ENCODE results near the gene LRRC36. TPM values are rescaled to one million over a fixed set of nuclear protein-coding genes. Genes with fewer than 3 reads are reported as not detected.

LRRC36 gene
- total RNA-seq = 0.16 TPM in 1 of 2 replicates, not detected in the other

GRCh38 chr16:67326472-67327309, at the start of gene LRRC36, which contains the start of gene KCTD19:
Gene LRRC36, plus strand, starts transcription at chr16:67326815. Its CDS starts 48 bp downstream, at chr16:67326863.
Gene KCTD19, minus strand, starts transcription at chr16:67326741. Its CDS starts 34 bp downstream, at chr16:67326707.

GRCh38 chr16:67279296-67280089, 47.1 kb upstream of the LRRC36 start, which contains the start of gene PLEKHG4:
Gene PLEKHG4, plus strand, starts transcription at chr16:67279532. Its CDS starts 513 bp downstream, at chr16:67280045.

GRCh38 chr16:67393111-67393787, 66.6 kb downstream of the LRRC36 start, which contains the start of gene TPPP3:
Gene TPPP3, minus strand, starts transcription at chr16:67393498. Its CDS starts 2,387 bp downstream, at chr16:67391111.

GRCh38 chr16:67415872-67416793, 89.5 kb downstream of the LRRC36 start, which contains the start of gene ZDHHC1:
Gene ZDHHC1, minus strand, starts transcription at chr16:67416477. Its CDS starts 8,702 bp downstream, at chr16:67407775.

GRCh38 chr16:67430977-67431774, 104.6 kb downstream of the LRRC36 start, which contains the start of gene HSD11B2:
Gene HSD11B2, plus strand, starts transcription at chr16:67431121. Its CDS starts 128 bp downstream, at chr16:67431249.

Other genes starting within 250 kb of the LRRC36 start
- 12.4 and 17.3 TPM in 2 replicates for gene PHAF1, start 216.9 kb upstream of the LRRC36 start, total RNA-seq
- 5.7 and 13.3 TPM in 2 replicates for gene B3GNT9, start 175.8 kb upstream of the LRRC36 start, total RNA-seq
- gene TRADD, start 166.9 kb upstream of the LRRC36 start, total RNA-seq = 14.7 and 21.8 TPM in 2 replicates
- 5.7 and 18.8 TPM in 2 replicates for gene FBXL8, start 166.9 kb upstream of the LRRC36 start, total RNA-seq
- gene HSF4, start 162.1 kb upstream of the LRRC36 start, total RNA-seq = 0.65 and 10.3 TPM in 2 replicates
- gene NOL3, start 156.3 kb upstream of the LRRC36 start, total RNA-seq = 27.7 and 30.3 TPM in 2 replicates
- 6.2 and 16.0 TPM in 2 replicates for gene MATCAP1, start 142.9 kb upstream of the LRRC36 start, total RNA-seq
- gene EXOC3L1, start 136.7 kb upstream of the LRRC36 start, total RNA-seq = 0.13 TPM in 1 of 2 replicates, not detected in the other
- gene E2F4, start 134.7 kb upstream of the LRRC36 start, total RNA-seq = 75.2 and 102 TPM in 2 replicates
- 0.49 and 2.3 TPM in 2 replicates for gene ELMO3, start 127.7 kb upstream of the LRRC36 start, total RNA-seq
- 44.3 and 45.6 TPM in 2 replicates for gene TMEM208, start 99.7 kb upstream of the LRRC36 start, total RNA-seq
- 22.2 and 29.8 TPM in 2 replicates for gene FHOD1, start 79.3 kb upstream of the LRRC36 start, total RNA-seq
- gene SLC9A5, start 77.8 kb upstream of the LRRC36 start, total RNA-seq = 0.33 and 0.51 TPM in 2 replicates
- 8.8 and 16.4 TPM in 2 replicates for gene PLEKHG4, start 47.3 kb upstream of the LRRC36 start, total RNA-seq
- 0.16 and 0.38 TPM in 2 replicates for gene KCTD19, start 74 bp upstream of the LRRC36 start, total RNA-seq
- gene TPPP3, start 66.7 kb downstream of the LRRC36 start, total RNA-seq = 2.0 and 2.9 TPM in 2 replicates
- gene ZDHHC1, start 89.7 kb downstream of the LRRC36 start, total RNA-seq = 3.6 and 9.6 TPM in 2 replicates
- 0.38 and 0.98 TPM in 2 replicates for gene HSD11B2, start 104.3 kb downstream of the LRRC36 start, total RNA-seq
- gene ATP6V0D1, start 154.3 kb downstream of the LRRC36 start, total RNA-seq = 125 and 135 TPM in 2 replicates
- gene AGRP, start 156.7 kb downstream of the LRRC36 start, total RNA-seq = not detected in 2 replicates
- 48.9 and 53.9 TPM in 2 replicates for gene RIPOR1, start 202.0 kb downstream of the LRRC36 start, total RNA-seq
- 20.2 and 24.1 TPM in 2 replicates for gene CTCF, start 235.7 kb downstream of the LRRC36 start, total RNA-seq

Data from mesangial cell (primary cell).